ENCODE results near the gene MEIS2.

The MEIS2 gene

GRCh38 chr15:37037850-37038715 lies 62.3 kb downstream of the MEIS2 start:
- no peak overlapping the region for H2AFZ ChIP-seq (ENCODE audit: low read length, unreplicated experiment)
- no peaks in the 10 kb centered on the region for H3K27me3 ChIP-seq (ENCODE audit: insufficient read depth, low read length)
- H3K79me2 ChIP-seq (ENCODE audit: control insufficient read depth, insufficient read depth, low read length, unreplicated experiment): no peaks in the 10 kb centered on the region
- 0 out of 2 replicates have a peak, but pooled peaks cover 3% of the 10 kb centered on the region for H3K36me3 ChIP-seq (ENCODE audit: insufficient read depth, low read length)
- H3K4me3 ChIP-seq (ENCODE audit: low read depth, low read length): no peak overlapping the region
- peaks cover 9% of the 10 kb centered on the region for H3K4me1 ChIP-seq (ENCODE audit: control insufficient read depth, insufficient read depth, low read length, unreplicated experiment)
- H3K27ac ChIP-seq (ENCODE audit: low read depth, low read length): no peak overlapping the region

GRCh38 chr15:37037071-37037655 lies 63.2 kb downstream of the MEIS2 start:
- Histone ChIP-seq H3K4me3 (ENCODE audit: low read depth, low read length) (no peak overlapping the region), H3K79me2 (ENCODE audit: control insufficient read depth, insufficient read depth, low read length, unreplicated experiment) (no peaks in the 10 kb centered on the region), H3K27ac (ENCODE audit: low read depth, low read length) (no peak overlapping the region), H2AFZ (ENCODE audit: low read length, unreplicated experiment) (no peak overlapping the region), H3K27me3 (ENCODE audit: insufficient read depth, low read length) (no peaks in the 10 kb centered on the region), H3K4me1 (ENCODE audit: control insufficient read depth, insufficient read depth, low read length, unreplicated experiment) (peaks cover 11% of the 10 kb centered on the region), H3K36me3 (ENCODE audit: insufficient read depth, low read length) (0 out of 2 replicates have a peak, but pooled peaks cover 3% of the 10 kb centered on the region)

GRCh38 chr15:37034835-37035748 lies 65.3 kb downstream of the MEIS2 start:
- Histone ChIP-seq H3K4me3 (ENCODE audit: low read depth, low read length) (no peak overlapping the region), H3K27ac (ENCODE audit: low read depth, low read length) (no peak overlapping the region), H3K4me1 (ENCODE audit: control insufficient read depth, insufficient read depth, low read length, unreplicated experiment) (peaks cover 21% of the 10 kb centered on the region), H3K27me3 (ENCODE audit: insufficient read depth, low read length) (no peaks in the 10 kb centered on the region), H3K79me2 (ENCODE audit: control insufficient read depth, insufficient read depth, low read length, unreplicated experiment) (no peaks in the 10 kb centered on the region), H3K36me3 (ENCODE audit: insufficient read depth, low read length) (no peaks in the 10 kb centered on the region), H2AFZ (ENCODE audit: low read length, unreplicated experiment) (no peak overlapping the region)

GRCh38 chr15:37034392-37034791 lies 66.0 kb downstream of the MEIS2 start:
- no peak overlapping the region for H3K4me3 ChIP-seq (ENCODE audit: low read depth, low read length)

GRCh38 chr15:37032091-37032775 lies 68.1 kb downstream of the MEIS2 start:
- H3K36me3 ChIP-seq (ENCODE audit: insufficient read depth, low read length): no peaks in the 10 kb centered on the region
- H3K4me1 ChIP-seq (ENCODE audit: control insufficient read depth, insufficient read depth, low read length, unreplicated experiment): peaks cover 35% of the 10 kb centered on the region
- no peaks in the 10 kb centered on the region for H3K27me3 ChIP-seq (ENCODE audit: insufficient read depth, low read length)
- H3K27ac ChIP-seq (ENCODE audit: low read depth, low read length): peak overlapping the region; percentile 27; the same call in 1 of the 2 replicates
- H3K79me2 ChIP-seq (ENCODE audit: control insufficient read depth, insufficient read depth, low read length, unreplicated experiment): no peaks in the 10 kb centered on the region
- no peak overlapping the region for H3K4me3 ChIP-seq (ENCODE audit: low read depth, low read length)
- H2AFZ ChIP-seq (ENCODE audit: low read length, unreplicated experiment): no peak overlapping the region

More at GRCh38 chr15:37034392-37034791, 66.0 kb downstream of the MEIS2 start:
- Histone ChIP-seq H3K79me2 (ENCODE audit: control insufficient read depth, insufficient read depth, low read length, unreplicated experiment) (no peaks in the 10 kb centered on the region), H3K4me1 (ENCODE audit: control insufficient read depth, insufficient read depth, low read length, unreplicated experiment) (peaks cover 24% of the 10 kb centered on the region), H3K27ac (ENCODE audit: low read depth, low read length) (no peak overlapping the region), H2AFZ (ENCODE audit: low read length, unreplicated experiment) (no peak overlapping the region), H3K27me3 (ENCODE audit: insufficient read depth, low read length) (no peaks in the 10 kb centered on the region), H3K36me3 (ENCODE audit: insufficient read depth, low read length) (no peaks in the 10 kb centered on the region)

GRCh38 chr15:37031198-37031597 lies 69.2 kb downstream of the MEIS2 start:
- H3K27ac ChIP-seq (ENCODE audit: low read depth, low read length): no peak overlapping the region; the same call in 1 of the 2 replicates
- peaks cover 35% of the 10 kb centered on the region for H3K4me1 ChIP-seq (ENCODE audit: control insufficient read depth, insufficient read depth, low read length, unreplicated experiment)
- no peak overlapping the region for H2AFZ ChIP-seq (ENCODE audit: low read length, unreplicated experiment)
- H3K27me3 ChIP-seq (ENCODE audit: insufficient read depth, low read length): no peaks in the 10 kb centered on the region
- H3K4me3 ChIP-seq (ENCODE audit: low read depth, low read length): 0 out of 2 replicates have a peak overlapping the region, but pooled peaks have one; percentile 25
- H3K36me3 ChIP-seq (ENCODE audit: insufficient read depth, low read length): no peaks in the 10 kb centered on the region
- H3K79me2 ChIP-seq (ENCODE audit: control insufficient read depth, insufficient read depth, low read length, unreplicated experiment): no peaks in the 10 kb centered on the region

GRCh38 chr15:37028625-37029296 lies 71.6 kb downstream of the MEIS2 start:
- Histone ChIP-seq H3K79me2 (ENCODE audit: control insufficient read depth, insufficient read depth, low read length, unreplicated experiment) (no peaks in the 10 kb centered on the region), H3K27ac (ENCODE audit: low read depth, low read length) (no peak overlapping the region), H3K4me1 (ENCODE audit: control insufficient read depth, insufficient read depth, low read length, unreplicated experiment) (peaks cover 26% of the 10 kb centered on the region), H3K27me3 (ENCODE audit: insufficient read depth, low read length) (no peaks in the 10 kb centered on the region), H3K4me3 (ENCODE audit: low read depth, low read length) (no peak overlapping the region; the same call in 1 of the 2 replicates), H2AFZ (ENCODE audit: low read length, unreplicated experiment) (no peak overlapping the region), H3K36me3 (ENCODE audit: insufficient read depth, low read length) (0 out of 2 replicates have a peak, but pooled peaks cover 3% of the 10 kb centered on the region)

GRCh38 chr15:37020852-37021251 lies 79.5 kb downstream of the MEIS2 start:
- Histone ChIP-seq H3K27ac (ENCODE audit: low read depth, low read length) (no peak overlapping the region), H3K79me2 (ENCODE audit: control insufficient read depth, insufficient read depth, low read length, unreplicated experiment) (no peaks in the 10 kb centered on the region), H3K27me3 (ENCODE audit: insufficient read depth, low read length) (no peaks in the 10 kb centered on the region), H3K36me3 (ENCODE audit: insufficient read depth, low read length) (peaks cover 8% of the 10 kb centered on the region; the same call in 1 of the 2 replicates), H3K4me3 (ENCODE audit: low read depth, low read length) (no peak overlapping the region), H2AFZ (ENCODE audit: low read length, unreplicated experiment) (no peak overlapping the region), H3K4me1 (ENCODE audit: control insufficient read depth, insufficient read depth, low read length, unreplicated experiment) (peaks cover 13% of the 10 kb centered on the region)

GRCh38 chr15:37019479-37020433 lies 80.6 kb downstream of the MEIS2 start:
- Histone ChIP-seq H3K4me3 (ENCODE audit: low read depth, low read length) (no peak overlapping the region), H3K36me3 (ENCODE audit: insufficient read depth, low read length) (peaks cover 6% of the 10 kb centered on the region; the same call in 1 of the 2 replicates), H3K4me1 (ENCODE audit: control insufficient read depth, insufficient read depth, low read length, unreplicated experiment) (peaks cover 16% of the 10 kb centered on the region), H2AFZ (ENCODE audit: low read length, unreplicated experiment) (no peak overlapping the region), H3K27ac (ENCODE audit: low read depth, low read length) (no peak overlapping the region), H3K79me2 (ENCODE audit: control insufficient read depth, insufficient read depth, low read length, unreplicated experiment) (peaks cover 3% of the 10 kb centered on the region), H3K27me3 (ENCODE audit: insufficient read depth, low read length) (no peaks in the 10 kb centered on the region)
